Gastrocnemius medialis (tissue), 4 donors: Measurements from ENCODE around the gene SLC6A4.

Experiments used
- CTCF ChIP-seq, 5 experiments: fragments of 450-650 bp in 3 of 5; fragments of 200-600 bp in 2 of 5; sonication (generic) in 2 of 5; IDR thresholded peaks in 4 of 5; conservative IDR thresholded peaks in 1 of 5; 1 replicate in 4 of 5; 2 replicates in 1 of 5; pipeline ENCODE4 v1.5.1; 2016 to 2019; ENCODE audit warnings: antibody characterized with exemption in 5 of 5, mild to moderate bottlenecking in 3 of 5, moderate library complexity in 3 of 5
- POLR2A ChIP-seq, 2 donors: fragments of 450-650 bp; IDR thresholded peaks; one replicate each; pipeline ENCODE4 v1.6.1; 2017; ENCODE audit warnings: antibody characterized with exemption in 2 of 2, mild to moderate bottlenecking in 2 of 2, moderate library complexity in 2 of 2

DNA sequence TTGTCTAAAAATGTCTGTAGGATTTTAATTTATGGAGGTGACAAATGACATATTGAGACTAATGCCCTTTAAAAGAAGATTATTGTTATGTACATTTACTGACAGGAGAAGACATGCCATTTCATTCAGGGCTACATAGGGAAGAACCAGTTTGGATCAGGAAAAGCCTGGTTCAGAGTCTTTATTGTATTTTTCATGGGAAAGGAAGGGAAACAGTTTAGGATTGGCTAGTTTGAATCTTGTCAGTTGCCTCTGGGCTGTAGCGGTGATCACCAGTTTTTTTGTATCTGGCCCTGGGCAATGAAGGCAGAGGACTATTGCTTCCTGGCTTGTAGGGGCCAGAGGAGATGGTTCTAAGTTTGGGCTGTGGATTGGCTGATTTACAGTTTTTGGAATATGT is 87.1 kb downstream of the SLC6A4 start:
- TF ChIP-seq CTCF (IDR thresholded peaks at IDR 0.05 in 4 of 5, conservative IDR thresholded peaks at IDR 0.05 in 1 of 5): no peak
- TF ChIP-seq POLR2A (IDR thresholded peaks at IDR 0.05): no peak
